ENCODE measurements around the gene ACY1.

DNA sequence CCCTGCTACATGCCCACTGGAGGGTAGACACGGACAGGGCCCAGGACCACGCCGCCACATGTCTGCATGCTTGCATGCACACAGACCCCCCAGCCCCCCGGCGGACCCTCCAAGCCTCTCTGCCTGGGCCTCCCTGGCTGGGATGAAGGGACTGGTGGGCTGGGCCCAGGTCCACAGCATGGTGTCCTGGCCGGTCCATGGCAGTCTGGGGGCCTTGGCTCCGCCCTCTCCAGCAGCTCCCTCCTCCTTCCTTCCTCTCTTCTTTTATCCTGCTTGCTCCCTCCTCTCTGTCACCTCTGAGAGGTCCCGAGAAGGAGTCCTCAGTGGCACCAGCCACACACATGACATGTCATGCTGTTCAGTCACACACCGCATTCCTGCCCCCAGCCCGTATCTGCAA, 48.6 kb downstream of the ACY1 start:
- TF ChIP-seq, protein P1, sequence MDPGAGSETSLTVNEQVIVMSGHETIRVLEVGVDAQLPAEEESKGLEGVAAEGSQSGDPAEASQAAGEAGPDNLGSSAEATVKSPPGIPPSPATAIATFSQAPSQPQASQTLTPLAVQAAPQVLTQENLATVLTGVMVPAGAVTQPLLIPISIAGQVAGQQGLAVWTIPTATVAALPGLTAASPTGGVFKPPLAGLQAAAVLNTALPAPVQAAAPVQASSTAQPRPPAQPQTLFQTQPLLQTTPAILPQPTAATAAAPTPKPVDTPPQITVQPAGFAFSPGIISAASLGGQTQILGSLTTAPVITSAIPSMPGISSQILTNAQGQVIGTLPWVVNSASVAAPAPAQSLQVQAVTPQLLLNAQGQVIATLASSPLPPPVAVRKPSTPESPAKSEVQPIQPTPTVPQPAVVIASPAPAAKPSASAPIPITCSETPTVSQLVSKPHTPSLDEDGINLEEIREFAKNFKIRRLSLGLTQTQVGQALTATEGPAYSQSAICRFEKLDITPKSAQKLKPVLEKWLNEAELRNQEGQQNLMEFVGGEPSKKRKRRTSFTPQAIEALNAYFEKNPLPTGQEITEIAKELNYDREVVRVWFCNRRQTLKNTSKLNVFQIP (CRISPR knock-in tag; IDR thresholded peaks at IDR 0.05; ENCODE audit: borderline replicate concordance, low read depth): no peak
- TF ChIP-seq ARNTL (CRISPR knock-in tag; IDR thresholded peaks at IDR 0.05; ENCODE audit: borderline replicate concordance, low read depth) (no peak), BACH2 (CRISPR knock-in tag; IDR thresholded peaks at IDR 0.05; ENCODE audit: borderline replicate concordance) (no peak), OSR1 (CRISPR knock-in tag; IDR thresholded peaks at IDR 0.05) (no peak), TCF4 (CRISPR knock-in tag; IDR thresholded peaks at IDR 0.05; ENCODE audit: borderline replicate concordance) (no peak), GLIS3 (CRISPR knock-in tag; IDR thresholded peaks at IDR 0.05) (no peak), ZC3H10 (CRISPR knock-in tag; IDR thresholded peaks at IDR 0.05) (no peak), ZFP30 (CRISPR knock-in tag; IDR thresholded peaks at IDR 0.05) (no peak)
- TF ChIP-seq, protein P2, sequence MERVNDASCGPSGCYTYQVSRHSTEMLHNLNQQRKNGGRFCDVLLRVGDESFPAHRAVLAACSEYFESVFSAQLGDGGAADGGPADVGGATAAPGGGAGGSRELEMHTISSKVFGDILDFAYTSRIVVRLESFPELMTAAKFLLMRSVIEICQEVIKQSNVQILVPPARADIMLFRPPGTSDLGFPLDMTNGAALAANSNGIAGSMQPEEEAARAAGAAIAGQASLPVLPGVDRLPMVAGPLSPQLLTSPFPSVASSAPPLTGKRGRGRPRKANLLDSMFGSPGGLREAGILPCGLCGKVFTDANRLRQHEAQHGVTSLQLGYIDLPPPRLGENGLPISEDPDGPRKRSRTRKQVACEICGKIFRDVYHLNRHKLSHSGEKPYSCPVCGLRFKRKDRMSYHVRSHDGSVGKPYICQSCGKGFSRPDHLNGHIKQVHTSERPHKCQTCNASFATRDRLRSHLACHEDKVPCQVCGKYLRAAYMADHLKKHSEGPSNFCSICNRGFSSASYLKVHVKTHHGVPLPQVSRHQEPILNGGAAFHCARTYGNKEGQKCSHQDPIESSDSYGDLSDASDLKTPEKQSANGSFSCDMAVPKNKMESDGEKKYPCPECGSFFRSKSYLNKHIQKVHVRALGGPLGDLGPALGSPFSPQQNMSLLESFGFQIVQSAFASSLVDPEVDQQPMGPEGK (CRISPR knock-in tag; IDR thresholded peaks at IDR 0.05; ENCODE audit: borderline replicate concordance): no peak
- TF ChIP-seq, protein P3, sequence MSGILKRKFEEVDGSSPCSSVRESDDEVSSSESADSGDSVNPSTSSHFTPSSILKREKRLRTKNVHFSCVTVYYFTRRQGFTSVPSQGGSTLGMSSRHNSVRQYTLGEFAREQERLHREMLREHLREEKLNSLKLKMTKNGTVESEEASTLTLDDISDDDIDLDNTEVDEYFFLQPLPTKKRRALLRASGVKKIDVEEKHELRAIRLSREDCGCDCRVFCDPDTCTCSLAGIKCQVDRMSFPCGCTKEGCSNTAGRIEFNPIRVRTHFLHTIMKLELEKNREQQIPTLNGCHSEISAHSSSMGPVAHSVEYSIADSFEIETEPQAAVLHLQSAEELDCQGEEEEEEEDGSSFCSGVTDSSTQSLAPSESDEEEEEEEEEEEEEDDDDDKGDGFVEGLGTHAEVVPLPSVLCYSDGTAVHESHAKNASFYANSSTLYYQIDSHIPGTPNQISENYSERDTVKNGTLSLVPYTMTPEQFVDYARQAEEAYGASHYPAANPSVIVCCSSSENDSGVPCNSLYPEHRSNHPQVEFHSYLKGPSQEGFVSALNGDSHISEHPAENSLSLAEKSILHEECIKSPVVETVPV (CRISPR knock-in tag; IDR thresholded peaks at IDR 0.05): no peak
